Psoas muscle (tissue), 8 donors: Measurements from ENCODE around the gene FAIM2. TPM values are rescaled to one million over a fixed set of nuclear protein-coding genes. Genes with fewer than 3 reads are reported as not detected.

Experiments
- ATAC-seq, 4 donors: fragments of 200-7000 bp; cut with Tn5 transposase; one replicate each; pipeline ENCODE4 v1.9.1; 2020; ENCODE audit warnings: moderate library complexity in 3 of 4, mild to moderate bottlenecking in 2 of 4
- DNase-seq, 2 donors: peaks; one replicate each; pipeline ENCODE4 v3.0.0-alpha.2; 2020
- H3K27ac ChIP-seq: fragments of 200-600 bp; one replicate; pipeline ENCODE4 v1.8.0; 2022
- H3K27me3 ChIP-seq, 3 donors: fragments of 200-600 bp in 1 of 3; one replicate each; pipeline versions ENCODE4 v1.6.1 to v1.8.0; 2013 to 2022; ENCODE audit warnings: low read length in 2 of 3, mild to moderate bottlenecking in 2 of 3, moderate library complexity in 1 of 3; ENCODE audit not compliant: insufficient read depth in 3 of 3
- H3K36me3 ChIP-seq, 2 donors: fragments of 200-600 bp in 1 of 2; one replicate each; pipeline versions ENCODE4 v1.6.1 to v1.8.0; 2013 to 2022; ENCODE audit warnings: low read depth in 1 of 2, mild to moderate bottlenecking in 1 of 2, moderate library complexity in 1 of 2; ENCODE audit not compliant: insufficient read depth in 1 of 2
- H3K4me1 ChIP-seq: fragments of 200-600 bp; one replicate; pipeline ENCODE4 v1.8.0; 2022
- H3K4me3 ChIP-seq: fragments of 200-600 bp; one replicate; pipeline ENCODE4 v1.8.0; 2022; ENCODE audit warnings: mild to moderate bottlenecking
- H3K9me3 ChIP-seq: fragments of 200-600 bp; one replicate; pipeline ENCODE4 v1.8.0; 2022
- CTCF ChIP-seq: fragments of 200-600 bp; IDR thresholded peaks from one replicate; pipeline ENCODE4 v1.8.0; 2022; ENCODE audit warnings: antibody characterized with exemption
- WGBS, 3 donors: extraction: QIAGEN DNeasy Blood & Tissue Kit; methylation state at CpG; one replicate each; pipeline versions ENCODE4 v1.1.6 to v1.1.7; 2013; 5-methylcytosine and 5-hydroxymethylcytosine counted together
- intact Hi-C, 2 donors: fragments of 100-400 bp; cut with DNase I; formaldehyde crosslinking; loops; one replicate each; pipeline versions ENCODE4 v1.11.0 to v1.14.2; 2022
- polyA plus RNA-seq, 3 donors: library from polyadenylated mRNA; stranded (reverse); fragments of 200-250 nt; gene quantifications; one replicate each; pipeline ENCODE4 v1.2.3, GENCODE V29; 2013
- total RNA-seq, 4 donors: library from RNA; stranded (reverse); fragmentation: NEBNext Ultra II Directional in 2 of 4; extraction: Animal tissue kit (Norgen Biotek cat#: 25700) in 2 of 4; gene quantifications; one replicate each; pipeline versions ENCODE4 v1.2.1 to v1.2.4, GENCODE V29; 2021 to 2023
- donor health status: healthy with polysubstance abuse.
- donor health status: DM: no; HTN: no; CAD: no; lungs with moderate emphysema.
- donor health status: Bipolar disorder and iron deficiency.
- donor health status: healthy.
- donor health status: DM: yes; HTN: yes; CAD: no.
- donor health status: DM: no; HTN: no; CAD: no.
- donor health status: DM: no; HTN: no; CAD: no.
- donor health status: DM: yes; HTN: yes; CAD: no.

Gene FAIM2
- total and polyA plus RNA-seq, 7 donors = 0.22 to 1.1 (median 0.58) TPM; not detected in 2

GRCh38 chr12:49869816-49870500, 33.7 kb downstream of the FAIM2 start:
- H3K4me3 ChIP-seq = no peak overlapping the region
- no peaks in the 10 kb centered on the region for H3K27me3 ChIP-seq
- no peaks in the 10 kb centered on the region for H3K36me3 ChIP-seq
- H3K4me1 ChIP-seq = peaks cover 17% of the 10 kb centered on the region
- 87 to 89% (median 88%) methylated on average over 14 of the region's 14 CpGs for WGBS, 3 donors
- ATAC-seq = no peak
- H3K9me3 ChIP-seq = no peaks in the 10 kb centered on the region
- DNase-seq = no peak
- H3K27ac ChIP-seq = no peak overlapping the region
- intact Hi-C loops = loop anchor here in 1 of 2 donors (5.0 kb wide), 4 partner anchors 77 to 202 kb away; partner anchors contain the start of gene ASIC1
- no peak for TF ChIP-seq CTCF

GRCh38 chr12:49868952-49869815, 34.5 kb downstream of the FAIM2 start:
- peaks cover 17% of the 10 kb centered on the region for H3K4me1 ChIP-seq
- 22 to 31% (median 29%) methylated on average over 15 to 16 of the region's 16 CpGs for WGBS, 3 donors

GRCh38 chr12:49868449-49868848, 35.3 kb downstream of the FAIM2 start:
- H3K4me1 ChIP-seq = peaks cover 17% of the 10 kb centered on the region
- ATAC-seq = no peak
- WGBS, 3 donors = 65 to 73% (median 69%) methylated on average over 15 to 16 of the region's 16 CpGs
- TF ChIP-seq CTCF = no peak
- peak overlapping the region; percentile 9 for H3K27ac ChIP-seq
- intact Hi-C loops = loop anchor here in 1 of 2 donors (5.0 kb wide), 3 partner anchors 79 to 189 kb away; partner anchors contain the start of gene ASIC1
- no peaks in the 10 kb centered on the region for H3K9me3 ChIP-seq
- H3K4me3 ChIP-seq = no peak overlapping the region
- DNase-seq = no peak
- H3K27me3 ChIP-seq = no peaks in the 10 kb centered on the region
- no peaks in the 10 kb centered on the region for H3K36me3 ChIP-seq

More at GRCh38 chr12:49868952-49869815, 34.5 kb downstream of the FAIM2 start:
- DNase-seq = peak; percentile 86 to 92
- H3K4me3 ChIP-seq = no peak overlapping the region
- H3K36me3 ChIP-seq = no peaks in the 10 kb centered on the region
- peak; percentile 71 to 81 (median 75) for ATAC-seq
- intact Hi-C loops = loop anchor here in 1 of 2 donors (5.0 kb wide), 3 partner anchors 78 to 188 kb away; partner anchors contain the start of gene ASIC1
- H3K9me3 ChIP-seq = no peaks in the 10 kb centered on the region
- TF ChIP-seq CTCF = no peak
- H3K27me3 ChIP-seq = no peaks in the 10 kb centered on the region
- H3K27ac ChIP-seq = peak overlapping the region; percentile 9

- no peak overlapping the region for H3K4me3 ChIP-seq
- H3K27me3 ChIP-seq = no peaks in the 10 kb centered on the region
- peaks cover 17% of the 10 kb centered on the region for H3K4me1 ChIP-seq
- no peak for TF ChIP-seq CTCF
- no peak overlapping the region for H3K27ac ChIP-seq
- intact Hi-C loops = loop anchor here in 1 of 2 donors (5.0 kb wide), 3 partner anchors 80 to 190 kb away; partner anchors contain the start of gene ASIC1
- no peak for ATAC-seq
- no peaks in the 10 kb centered on the region for H3K36me3 ChIP-seq
- 39 to 52% (median 43%) methylated on average over 11 of the region's 11 CpGs for WGBS, 3 donors
- DNase-seq = no peak
- H3K9me3 ChIP-seq = no peaks in the 10 kb centered on the region
These were observed 35.9 kb downstream of the FAIM2 start for GRCh38 chr12:49867570-49868341.
